Measurements from ENCODE around the gene GFOD1.
"Not testable (repeated sequence)": the region's sequence is repeated elsewhere in the genome, so short reads cannot be mapped to it uniquely, and the experiment has no call there.

Gene GFOD1

DNA sequence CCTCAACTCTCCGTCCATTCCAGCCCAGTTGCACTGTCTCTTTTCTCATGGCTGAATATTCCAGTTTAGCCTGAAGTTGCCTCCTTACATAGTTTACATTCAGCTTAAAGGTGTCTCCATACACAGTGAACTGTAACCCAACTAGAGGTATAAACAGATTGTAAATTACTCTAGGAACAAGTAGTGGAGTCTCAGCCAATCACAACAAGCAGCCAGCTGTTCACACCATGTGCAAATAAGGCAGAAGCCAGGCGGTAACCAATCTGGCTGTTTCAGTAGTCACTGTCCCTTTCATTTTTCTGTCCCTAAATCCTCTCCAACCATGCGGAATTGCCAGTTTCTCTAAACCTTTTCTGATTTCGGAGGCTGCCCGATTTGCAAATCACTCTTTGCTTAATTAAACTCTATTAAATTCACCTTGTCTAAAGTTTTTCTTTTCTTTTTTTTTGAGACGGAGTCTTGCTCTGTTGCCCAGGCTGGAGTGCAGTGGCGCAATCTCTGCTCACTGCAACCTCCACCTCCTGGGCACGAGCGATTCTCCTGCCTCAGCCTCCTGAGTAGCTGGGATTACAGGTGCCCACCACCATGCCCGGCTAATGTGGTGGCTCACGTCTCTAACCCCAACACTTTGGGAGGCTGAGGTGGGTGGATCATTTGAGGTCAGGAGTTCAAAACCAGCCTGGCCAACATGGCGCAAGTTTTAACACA, 37.6 kb upstream of the GFOD1 start:
- Histone ChIP-seq H3K9me3 (ENCODE audit: control insufficient read depth, insufficient read depth, low read depth, low read length) (no peaks in the 10 kb centered on the region), H3K4me3 (ENCODE audit: low read depth, low read length) (no peak overlapping the region), H3K4me1 (ENCODE audit: control insufficient read depth, insufficient read depth, low read length) (peaks cover 14% of the 10 kb centered on the region), H3K36me3 (ENCODE audit: control insufficient read depth, insufficient read depth, low read length) (no peaks in the 10 kb centered on the region), H3K9ac (ENCODE audit: low read length) (no peak overlapping the region), H3K27ac (ENCODE audit: low read depth, low read length) (no peak overlapping the region), H3K27me3 (ENCODE audit: control insufficient read depth, insufficient read depth, low read length) (no peaks in the 10 kb centered on the region)

DNA sequence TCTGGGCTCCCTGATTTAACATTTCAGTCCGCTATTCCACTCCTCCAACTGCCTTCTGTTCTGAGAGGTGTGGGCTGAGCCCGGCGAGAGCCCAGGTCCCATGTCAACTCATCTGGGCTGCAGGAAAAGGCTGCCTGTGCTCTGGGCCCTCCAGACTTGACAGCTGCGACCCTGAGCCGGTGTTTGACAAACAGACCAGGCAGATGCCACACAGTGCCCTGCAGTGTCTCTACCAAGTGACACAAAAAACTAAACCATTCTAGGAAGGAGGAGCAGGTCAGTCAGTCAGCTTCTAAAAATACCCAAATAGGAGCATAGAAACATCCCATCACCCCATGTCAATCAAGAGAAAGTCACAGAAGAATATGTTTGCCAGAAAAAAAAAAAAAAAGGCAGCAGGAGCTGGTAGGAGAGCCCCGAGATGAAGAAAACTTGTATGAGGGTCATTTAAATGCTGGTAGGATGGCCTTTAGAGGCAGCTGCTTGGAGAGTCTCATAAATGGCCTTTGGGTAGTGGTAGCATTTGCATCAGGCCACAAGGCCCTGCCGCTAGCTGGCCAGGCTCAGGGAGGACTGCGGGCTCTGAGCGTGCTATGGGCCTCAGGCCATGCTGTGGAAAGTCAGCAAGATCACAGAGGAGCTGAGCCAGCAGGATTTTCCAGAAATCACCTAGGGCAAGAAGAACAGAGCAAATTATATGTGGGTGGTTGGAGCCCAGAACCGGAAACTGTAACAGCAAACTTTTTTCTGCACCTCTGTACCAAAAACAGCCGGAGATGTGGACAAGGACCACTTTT, 36.6 kb upstream of the GFOD1 start:
- no peaks in the 10 kb centered on the region for H3K36me3 ChIP-seq (ENCODE audit: control insufficient read depth, insufficient read depth, low read length)
- H3K4me3 ChIP-seq (ENCODE audit: low read depth, low read length) = no peak overlapping the region
- no peak overlapping the region for H3K27ac ChIP-seq (ENCODE audit: low read depth, low read length)
- no peaks in the 10 kb centered on the region for H3K27me3 ChIP-seq (ENCODE audit: control insufficient read depth, insufficient read depth, low read length)
- peaks cover 9% of the 10 kb centered on the region for H3K4me1 ChIP-seq (ENCODE audit: control insufficient read depth, insufficient read depth, low read length)
- no peaks in the 10 kb centered on the region for H3K9me3 ChIP-seq (ENCODE audit: control insufficient read depth, insufficient read depth, low read depth, low read length)
- H3K9ac ChIP-seq (ENCODE audit: low read length) = no peak overlapping the region

DNA sequence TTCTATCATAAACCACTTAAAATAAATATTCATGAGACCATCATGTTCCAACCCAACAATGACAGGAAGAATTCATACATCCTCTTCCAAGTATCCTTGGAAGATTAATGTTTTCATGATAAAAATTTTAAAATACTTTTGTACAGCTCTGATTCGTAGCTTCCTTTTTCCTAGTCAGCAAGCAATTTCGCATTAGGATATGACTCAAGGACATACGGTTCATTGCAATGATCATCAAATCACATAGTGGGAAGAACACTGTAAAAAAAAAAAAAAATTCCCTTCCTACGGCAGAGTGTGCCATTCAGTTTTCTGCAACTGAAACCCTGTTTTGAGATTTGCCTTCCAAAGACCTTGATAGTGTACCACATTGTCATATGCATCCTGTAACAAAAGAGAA, 35.3 kb upstream of the GFOD1 start:
- Histone ChIP-seq H3K4me3 (ENCODE audit: low read depth, low read length) (no peak overlapping the region), H3K9me3 (ENCODE audit: control insufficient read depth, insufficient read depth, low read depth, low read length) (no peaks in the 10 kb centered on the region), H3K36me3 (ENCODE audit: control insufficient read depth, insufficient read depth, low read length) (no peaks in the 10 kb centered on the region), H3K27me3 (ENCODE audit: control insufficient read depth, insufficient read depth, low read length) (no peaks in the 10 kb centered on the region), H3K9ac (ENCODE audit: low read length) (no peak overlapping the region), H3K4me1 (ENCODE audit: control insufficient read depth, insufficient read depth, low read length) (peaks cover 4% of the 10 kb centered on the region; the same call in 1 of the 2 replicates), H3K27ac (ENCODE audit: low read depth, low read length) (no peak overlapping the region)

DNA sequence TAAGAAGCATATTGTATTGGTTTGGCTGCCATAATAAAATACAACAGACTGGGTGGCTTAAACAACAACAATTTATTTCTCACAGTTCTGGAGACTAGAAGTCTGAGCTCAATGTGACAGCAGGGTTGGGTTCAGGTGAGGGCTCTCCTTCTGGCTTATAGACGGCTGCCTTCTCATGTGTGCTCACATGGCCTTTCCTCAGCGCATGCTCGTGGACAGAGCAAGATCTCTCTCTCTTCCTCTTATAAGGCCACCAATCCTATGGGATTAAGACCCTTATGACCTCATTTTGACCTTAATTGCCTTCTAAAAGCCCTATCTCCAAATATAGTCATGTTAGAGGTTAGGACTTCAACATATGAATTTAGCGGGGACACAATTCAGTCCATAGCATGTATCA, 32.4 kb upstream of the GFOD1 start:
- Histone ChIP-seq H3K4me1 (ENCODE audit: control insufficient read depth, insufficient read depth, low read length) (peaks cover 4% of the 10 kb centered on the region; the same call in 1 of the 2 replicates), H3K27ac (ENCODE audit: low read depth, low read length) (no peak overlapping the region), H3K27me3 (ENCODE audit: control insufficient read depth, insufficient read depth, low read length) (no peaks in the 10 kb centered on the region), H3K4me3 (ENCODE audit: low read depth, low read length) (no peak overlapping the region), H3K36me3 (ENCODE audit: control insufficient read depth, insufficient read depth, low read length) (no peaks in the 10 kb centered on the region), H3K9me3 (ENCODE audit: control insufficient read depth, insufficient read depth, low read depth, low read length) (no peaks in the 10 kb centered on the region), H3K9ac (ENCODE audit: low read length) (no peak overlapping the region)

DNA sequence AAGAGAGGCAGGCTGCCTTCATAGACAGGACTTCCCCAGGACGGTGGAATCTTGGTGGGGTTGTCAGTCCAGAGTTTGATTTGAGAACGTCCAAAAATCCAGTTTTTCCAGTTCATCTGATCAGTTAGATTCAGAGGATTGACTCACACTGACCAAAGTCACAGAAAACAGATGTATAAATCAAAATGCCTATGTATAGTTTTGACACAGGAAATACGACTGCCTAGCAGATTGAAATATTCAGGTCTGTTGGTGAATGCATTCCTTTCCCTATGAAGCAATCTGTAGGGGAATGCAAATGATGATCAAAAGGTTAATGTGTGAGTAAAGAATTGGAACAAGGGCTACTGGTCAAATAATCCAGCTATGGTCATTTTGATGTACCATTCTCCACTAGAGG, 29.7 kb upstream of the GFOD1 start:
- Histone ChIP-seq H3K4me1 (ENCODE audit: control insufficient read depth, insufficient read depth, low read length) (no peaks in the 10 kb centered on the region), H3K9ac (ENCODE audit: low read length) (no peak overlapping the region), H3K4me3 (ENCODE audit: low read depth, low read length) (no peak overlapping the region), H3K36me3 (ENCODE audit: control insufficient read depth, insufficient read depth, low read length) (no peaks in the 10 kb centered on the region), H3K9me3 (ENCODE audit: control insufficient read depth, insufficient read depth, low read depth, low read length) (no peaks in the 10 kb centered on the region; the same call in 1 of the 2 replicates), H3K27ac (ENCODE audit: low read depth, low read length) (no peak overlapping the region), H3K27me3 (ENCODE audit: control insufficient read depth, insufficient read depth, low read length) (no peaks in the 10 kb centered on the region)

DNA sequence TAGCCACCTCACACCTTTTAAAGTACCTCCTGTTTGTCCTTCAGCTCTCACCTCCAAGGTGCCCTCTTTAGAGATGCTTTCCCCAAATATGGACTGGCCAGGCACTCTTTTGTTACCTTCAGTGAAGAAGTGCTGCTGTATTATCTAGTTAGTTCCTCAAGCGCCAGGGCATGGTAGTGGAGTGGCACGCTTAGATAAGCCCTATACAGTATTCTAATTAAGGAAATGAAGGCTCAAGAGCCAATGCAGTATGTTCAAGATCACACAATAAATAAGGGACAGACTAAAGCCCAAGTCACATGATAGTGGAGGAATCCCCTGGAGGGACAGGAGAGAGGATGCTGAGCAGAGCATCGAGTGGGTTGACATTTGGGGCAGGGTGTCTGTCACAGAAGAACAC, 28.5 kb upstream of the GFOD1 start:
- Histone ChIP-seq H3K4me3 (ENCODE audit: low read depth, low read length) (no peak overlapping the region), H3K4me1 (ENCODE audit: control insufficient read depth, insufficient read depth, low read length) (no peaks in the 10 kb centered on the region), H3K9ac (ENCODE audit: low read length) (no peak overlapping the region), H3K9me3 (ENCODE audit: control insufficient read depth, insufficient read depth, low read depth, low read length) (no peaks in the 10 kb centered on the region; the same call in 1 of the 2 replicates), H3K27ac (ENCODE audit: low read depth, low read length) (no peak overlapping the region), H3K36me3 (ENCODE audit: control insufficient read depth, insufficient read depth, low read length) (no peaks in the 10 kb centered on the region), H3K27me3 (ENCODE audit: control insufficient read depth, insufficient read depth, low read length) (no peaks in the 10 kb centered on the region)

DNA sequence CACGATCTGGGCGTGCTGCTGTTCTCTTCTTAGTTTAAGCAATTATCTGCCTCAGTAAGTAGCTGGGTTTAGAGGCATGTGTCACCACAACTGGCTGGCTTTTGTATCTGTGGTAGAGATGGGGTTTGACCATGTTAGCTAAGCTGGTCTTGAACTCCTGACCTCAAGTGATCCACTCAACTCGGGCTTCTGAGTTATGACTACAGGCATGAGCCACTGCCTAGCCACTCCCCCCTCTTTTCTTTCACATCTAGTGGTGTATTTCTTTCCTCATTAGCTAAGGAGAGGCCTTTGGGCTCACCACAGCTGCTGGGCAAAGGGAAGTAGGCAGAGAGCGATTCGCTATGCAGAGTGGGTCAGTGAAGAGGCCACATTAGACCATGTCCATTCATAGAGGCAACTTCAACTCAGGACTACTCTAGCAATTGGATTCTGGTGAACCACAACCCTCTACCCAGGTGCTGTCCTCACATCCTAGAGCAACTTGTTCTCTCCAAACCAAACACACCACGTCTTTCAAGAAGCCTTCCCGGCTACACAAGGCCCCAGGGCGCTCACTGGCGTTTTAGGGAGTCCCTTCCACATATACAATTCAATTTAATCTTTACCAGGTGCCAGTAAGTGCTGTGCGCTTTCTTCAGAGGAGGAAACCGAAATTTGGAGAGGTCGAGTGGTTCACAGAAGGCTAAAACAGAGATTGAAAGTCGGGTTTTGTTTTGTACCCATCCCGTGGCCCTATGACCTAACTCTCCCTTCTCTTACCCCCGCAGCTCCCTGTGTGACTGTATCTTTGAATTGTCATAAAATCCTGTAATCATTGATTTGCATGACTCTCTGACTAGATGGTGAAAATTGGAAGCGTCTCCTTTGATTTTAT, 26.5 kb upstream of the GFOD1 start:
- H3K36me3 ChIP-seq (ENCODE audit: control insufficient read depth, insufficient read depth, low read length) = no peaks in the 10 kb centered on the region

DNA sequence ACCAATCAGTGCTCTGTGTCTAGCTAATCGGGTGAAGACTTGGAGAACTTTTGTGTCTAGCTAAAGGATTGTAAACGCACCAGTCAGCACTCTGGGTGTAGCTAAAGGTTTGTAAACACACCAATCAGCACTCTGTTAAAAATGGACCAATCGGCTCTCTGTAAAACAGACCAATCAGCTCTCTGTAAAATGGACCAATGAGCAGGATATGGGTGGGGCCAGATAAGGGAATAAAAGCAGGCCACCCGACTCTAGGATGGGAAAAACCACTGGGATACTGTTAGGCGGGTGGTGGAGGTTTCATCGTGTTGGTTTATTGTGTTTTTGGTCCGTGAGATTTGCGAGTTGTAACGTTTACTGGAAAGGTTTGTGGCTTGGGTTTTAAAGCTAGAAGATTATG, 25.5 kb upstream of the GFOD1 start:
- Histone ChIP-seq H3K4me3 (ENCODE audit: low read depth, low read length) (no peak overlapping the region), H3K36me3 (ENCODE audit: control insufficient read depth, insufficient read depth, low read length) (no peaks in the 10 kb centered on the region), H3K27ac (ENCODE audit: low read depth, low read length) (no peak overlapping the region), H3K9ac (ENCODE audit: low read length) (no peak overlapping the region), H3K4me1 (ENCODE audit: control insufficient read depth, insufficient read depth, low read length) (no peaks in the 10 kb centered on the region), H3K27me3 (ENCODE audit: control insufficient read depth, insufficient read depth, low read length) (no peaks in the 10 kb centered on the region), H3K9me3 (ENCODE audit: control insufficient read depth, insufficient read depth, low read depth, low read length) (no peaks in the 10 kb centered on the region; the same call in 1 of the 2 replicates)

More for the DNA sequence above, 26.5 kb upstream of the GFOD1 start:
- H3K4me3 ChIP-seq (ENCODE audit: low read depth, low read length) = no peak overlapping the region
- no peak overlapping the region for H3K9ac ChIP-seq (ENCODE audit: low read length)
- no peak overlapping the region for H3K27ac ChIP-seq (ENCODE audit: low read depth, low read length)
- H3K27me3 ChIP-seq (ENCODE audit: control insufficient read depth, insufficient read depth, low read length) = no peaks in the 10 kb centered on the region
- no peaks in the 10 kb centered on the region; the same call in 1 of the 2 replicates for H3K9me3 ChIP-seq (ENCODE audit: control insufficient read depth, insufficient read depth, low read depth, low read length)
- H3K4me1 ChIP-seq (ENCODE audit: control insufficient read depth, insufficient read depth, low read length) = no peaks in the 10 kb centered on the region

DNA sequence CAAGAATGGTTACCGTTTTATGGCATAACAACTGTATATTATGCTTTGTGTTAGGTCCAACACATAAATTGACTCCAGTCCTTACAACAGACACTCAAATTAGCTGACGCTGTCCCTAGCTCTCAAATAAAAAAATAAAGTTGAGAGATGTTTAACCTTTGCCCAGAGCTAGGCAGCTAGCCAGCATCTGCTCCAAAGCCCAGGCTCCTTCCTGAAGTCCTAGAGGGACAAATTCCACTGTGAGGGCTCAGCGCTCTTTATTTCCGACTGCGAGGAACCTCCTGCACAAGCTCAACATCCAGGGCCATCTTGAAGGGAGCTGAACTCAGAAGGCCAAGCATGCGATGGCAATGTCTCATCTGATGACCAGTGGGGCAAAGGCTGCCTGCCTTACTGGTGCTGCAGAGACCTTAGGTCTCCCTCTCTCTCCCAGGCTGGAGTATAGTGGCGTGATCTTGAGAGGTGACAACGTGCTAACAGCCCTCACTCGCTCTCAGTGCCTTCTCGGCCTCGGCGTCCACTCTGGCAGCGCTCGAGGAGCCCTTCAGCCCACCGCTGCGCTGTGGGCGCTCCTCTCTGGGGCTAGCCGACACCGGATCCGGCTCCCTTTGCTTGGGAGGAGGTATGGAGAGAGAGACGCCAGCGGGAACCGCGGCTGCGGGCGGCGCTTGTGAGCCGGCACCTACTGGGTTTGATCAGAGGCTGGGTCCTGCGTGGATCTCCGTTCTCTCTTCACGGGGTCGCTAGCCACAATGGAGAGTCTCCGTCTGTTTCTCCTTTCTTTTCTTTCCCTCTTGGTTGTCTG, 24.7 kb upstream of the GFOD1 start:
- Histone ChIP-seq H3K4me3 (ENCODE audit: low read depth, low read length) (no peak overlapping the region), H3K9ac (ENCODE audit: low read length) (no peak overlapping the region), H3K9me3 (ENCODE audit: control insufficient read depth, insufficient read depth, low read depth, low read length) (no peaks in the 10 kb centered on the region; the same call in 1 of the 2 replicates), H3K4me1 (ENCODE audit: control insufficient read depth, insufficient read depth, low read length) (no peaks in the 10 kb centered on the region), H3K27me3 (ENCODE audit: control insufficient read depth, insufficient read depth, low read length) (no peaks in the 10 kb centered on the region), H3K27ac (ENCODE audit: low read depth, low read length) (no peak overlapping the region), H3K36me3 (ENCODE audit: control insufficient read depth, insufficient read depth, low read length) (no peaks in the 10 kb centered on the region)

DNA sequence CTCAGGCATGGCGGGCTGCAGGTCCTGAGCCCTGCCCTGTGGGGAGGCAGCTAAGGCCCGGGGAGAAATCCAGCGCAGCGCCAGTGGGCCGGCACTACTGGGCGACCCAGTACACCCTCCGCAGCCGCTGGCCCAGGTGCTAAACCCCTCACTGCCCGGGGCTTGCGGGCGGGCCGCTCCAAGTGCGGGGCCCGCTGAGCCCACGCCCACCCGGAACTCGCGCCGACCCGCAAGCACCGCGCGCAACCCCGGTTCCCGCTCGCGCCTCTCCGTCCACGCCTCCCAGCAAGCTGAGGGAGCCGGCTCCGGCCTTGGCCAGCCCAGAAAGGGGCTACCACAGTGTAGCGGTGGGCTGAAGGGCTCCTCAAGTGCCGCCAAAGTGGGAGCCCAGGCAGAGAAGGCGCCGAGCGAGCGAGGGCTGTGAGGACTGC, 23.8 kb upstream of the GFOD1 start:
- H3K4me1 ChIP-seq (ENCODE audit: control insufficient read depth, insufficient read depth, low read length); H3K4me3 ChIP-seq (ENCODE audit: low read depth, low read length); H3K9ac ChIP-seq (ENCODE audit: low read length); H3K27ac ChIP-seq (ENCODE audit: low read depth, low read length); H3K9me3 ChIP-seq (ENCODE audit: control insufficient read depth, insufficient read depth, low read depth, low read length); H3K36me3 ChIP-seq (ENCODE audit: control insufficient read depth, insufficient read depth, low read length); H3K27me3 ChIP-seq (ENCODE audit: control insufficient read depth, insufficient read depth, low read length): not testable (repeated sequence)
